HepG2 (cell line): Measurements from ENCODE around the gene TMEM108. TPM values are rescaled to one million over a fixed set of nuclear protein-coding genes. Genes with fewer than 3 reads are reported as not detected.

Experiments
- ATAC-seq: fragments of 200-7000 bp; cut with Tn5 transposase; 3 replicates; pipeline ENCODE4 v1.9.1; 2020; ENCODE audit warnings: mild to moderate bottlenecking, moderate library complexity
- BruUV-seq: library from RNA; stranded (reverse); fragments of 400-500 nt; replicated peaks from 2 replicates; lab custom pipeline; 2021; lab: Mats Ljungman, UMichigan
- CTCF ChIA-PET: fragments of 300-600 bp; formaldehyde crosslinking; extraction: SDS; loops from one replicate; lab custom pipeline; 2021; ENCODE audit warnings: low total read pairs, inconsistent platforms, low intra/inter-chr PET ratio; lab: Yijun Ruan, JAX
- POLR2A ChIA-PET: fragments of 350-600 bp; sonication (Branson Sonifier 250); formaldehyde crosslinking; loops from one replicate; lab custom pipeline; 2020; ENCODE audit warnings: antibody characterized with exemption, inconsistent platforms; lab: Yijun Ruan, JAX
- DNase-seq: peaks from one replicate; pipeline ENCODE4 v3.0.0-alpha.2; 2015; ENCODE audit warnings: low spot score
- FAIRE-seq: peaks from 3 replicates; lab custom pipeline; 2011; peaks lifted over from hg19 to GRCh38; lab: Jason Lieb, UNC
- H2AFZ ChIP-seq: one replicate; pipeline ENCODE4 v1.6.1; 2011; ENCODE audit warnings: low read length, inconsistent platforms
- H3K27ac ChIP-seq: fragments of 300-600 bp; 3 replicates; pipeline ENCODE4 v1.8.0; 2011; ENCODE audit warnings: mixed run types, mild to moderate bottlenecking, mixed read lengths, low read length, inconsistent platforms; ENCODE audit not compliant: insufficient read depth; ENCODE audit errors: extremely low read length
- H3K27me3 ChIP-seq, 2 experiments: fragments of 200-600 bp in 1 of 2; 2 replicates in 1 of 2; 3 replicates in 1 of 2; pipeline versions ENCODE4 v1.6.0 to v1.8.0; 2011; ENCODE audit warnings: low read length in 2 of 2, mild to moderate bottlenecking in 2 of 2, moderate library complexity in 2 of 2, inconsistent platforms in 1 of 2; ENCODE audit not compliant: insufficient read depth in 2 of 2, control insufficient read depth in 1 of 2
- H3K36me3 ChIP-seq, 2 experiments: fragments of 200-600 bp in 1 of 2; replicated peaks in 1 of 2; 2 replicates in 1 of 2; 3 replicates in 1 of 2; pipeline versions ENCODE4 v1.5.1 to v1.8.0; 2011; ENCODE audit warnings: low read length in 2 of 2, inconsistent platforms in 1 of 2; ENCODE audit not compliant: insufficient read depth in 2 of 2, control insufficient read depth in 1 of 2
- H3K4me1 ChIP-seq: 2 replicates; pipeline ENCODE4 v1.5.1; 2012; ENCODE audit warnings: low read length, inconsistent platforms; ENCODE audit not compliant: insufficient read depth
- H3K4me2 ChIP-seq: 2 replicates; pipeline ENCODE4 v1.6.0; 2011; ENCODE audit warnings: low read depth, low read length, inconsistent platforms
- H3K4me3 ChIP-seq, 3 experiments: fragments of 200-600 bp in 1 of 3; sonication (generic), shearing (Covaris generic) in 1 of 3; replicated peaks in 1 of 3; 2 replicates each; pipeline ENCODE4 v1.5.1; 2011 to 2016; ENCODE audit warnings: low read length in 3 of 3, inconsistent platforms in 2 of 3, low read depth in 2 of 3, mild to moderate bottlenecking in 2 of 3, control low read depth in 1 of 3, mixed read lengths in 1 of 3; ENCODE audit not compliant: insufficient read depth in 1 of 3
- H3K79me2 ChIP-seq: one replicate; pipeline ENCODE4 v1.6.1; 2011; ENCODE audit warnings: low read length, inconsistent platforms; ENCODE audit not compliant: insufficient read depth
- H3K9ac ChIP-seq: 2 replicates; pipeline ENCODE4 v1.6.0; 2011; ENCODE audit warnings: mild to moderate bottlenecking, low read depth, low read length, inconsistent platforms; ENCODE audit not compliant: insufficient read depth
- H3K9me3 ChIP-seq: 2 replicates; pipeline ENCODE4 v1.5.1; 2012; ENCODE audit warnings: mild to moderate bottlenecking, low read length
- H4K20me1 ChIP-seq: 2 replicates; pipeline ENCODE4 v1.6.0; 2011; ENCODE audit warnings: inconsistent platforms, mild to moderate bottlenecking, low read length, moderate library complexity; ENCODE audit not compliant: insufficient read depth
- ATF7-NPFF ChIP-seq: sonication (generic); formaldehyde crosslinking; IDR thresholded peaks from 2 replicates; pipeline ENCODE4 v1.8.1; 2023; ENCODE audit warnings: mild to moderate bottlenecking, low read depth, missing genetic modification reagents, moderate library complexity
- EHMT2 ChIP-seq: fragments of 200-600 bp; sonication (generic); IDR thresholded peaks from 2 replicates; pipeline ENCODE4 v1.7.0; 2017; ENCODE audit warnings: antibody characterized with exemption, low read depth, low read length, borderline replicate concordance
- HCFC1 ChIP-seq: fragments of 150-350 bp; IDR thresholded peaks from 2 replicates; pipeline ENCODE4 v1.6.1; 2014; ENCODE audit warnings: low read depth, low read length
- HDAC2 ChIP-seq: sonication (generic); formaldehyde crosslinking; IDR thresholded peaks from 2 replicates; pipeline ENCODE4 v1.4.0; 2020; ENCODE audit warnings: missing genetic modification reagents
- KDM3A ChIP-seq: IDR thresholded peaks from 2 replicates; pipeline ENCODE4 v1.6.1; 2018; ENCODE audit warnings: low read depth, missing compliant biosample characterization
- KLF6 ChIP-seq: IDR thresholded peaks from 2 replicates; pipeline ENCODE4 v1.8.0; 2016; ENCODE audit warnings: missing biosample characterization, missing genetic modification reagents
- MBD4 ChIP-seq: IDR thresholded peaks from 2 replicates; pipeline ENCODE4 v1.6.1; 2012; ENCODE audit warnings: low read length, inconsistent platforms, borderline replicate concordance
- NFIC ChIP-seq: IDR thresholded peaks from 2 replicates; pipeline ENCODE4 v1.6.1; 2012; ENCODE audit warnings: mild to moderate bottlenecking, low read length, inconsistent platforms
- NFKBIZ ChIP-seq: IDR thresholded peaks from 2 replicates; pipeline ENCODE4 v1.6.1; 2018; ENCODE audit warnings: missing genetic modification reagents, missing compliant biosample characterization
- SNAI1 ChIP-seq: sonication (generic); formaldehyde crosslinking; IDR thresholded peaks from 2 replicates; pipeline ENCODE4 v1.5.0; 2020; ENCODE audit warnings: mild to moderate bottlenecking, missing genetic modification reagents, borderline replicate concordance
- ZKSCAN8 ChIP-seq: IDR thresholded peaks from 2 replicates; pipeline ENCODE4 v1.6.1; 2016; ENCODE audit warnings: borderline replicate concordance, missing genetic modification reagents, missing compliant biosample characterization
- ZNF253 ChIP-seq: sonication (generic); formaldehyde crosslinking; IDR thresholded peaks from 2 replicates; pipeline ENCODE4 v1.8.0; 2022; ENCODE audit warnings: mild to moderate bottlenecking, missing genetic modification reagents, borderline replicate concordance
- ZSCAN22 ChIP-seq: sonication (generic); formaldehyde crosslinking; IDR thresholded peaks from 2 replicates; pipeline ENCODE4 v1.4.0; 2020; ENCODE audit warnings: mild to moderate bottlenecking, missing genetic modification reagents
- WGBS: methylation state at CpG from one replicate; pipeline ENCODE4 v1.1.6; 2017; ENCODE audit warnings: low lambda C conversion rate; 5-methylcytosine and 5-hydroxymethylcytosine counted together
- in situ Hi-C: cut with HindIII; loops from 2 replicates; pipeline ENCODE4 v1.10.0; 2017; ENCODE audit warnings: low pct_unique_long_range_greater_than_20kb; ENCODE audit not compliant: extremely low pct_ligation_motif_present
- intact Hi-C: fragments of 100-400 bp; cut with micrococcal nuclease; formaldehyde crosslinking; loops from one replicate; pipeline ENCODE4 v1.10.0; 2022; ENCODE audit not compliant: unreplicated experiment
- polyA plus RNA-seq, 8 experiments: library from polyadenylated mRNA; depleted of rRNA in 3 of 8; stranded (reverse) in 7 of 8; unstranded in 1 of 8; fragments of >200 nt; fragmentation: Illumina TruSeq in 4 of 8; extraction: Trizol in 4 of 8; gene quantifications; 2 replicates each; pipeline versions ENCODE4 v1.2.1 to v1.2.3, GENCODE V29; 2011 to 2016; ENCODE audit warnings: low read depth in 4 of 8, missing spikeins in 1 of 8, mixed read lengths in 1 of 8; ENCODE audit not compliant: insufficient read depth in 1 of 8
- total RNA-seq, 5 experiments: library from RNA; depleted of rRNA; stranded (reverse); fragments of >200 nt; fragmentation: Illumina TruSeq; extraction: Trizol; gene quantifications; 2 replicates each; pipeline ENCODE4 v1.2.3, GENCODE V29; 2016; ENCODE audit warnings: low read depth in 1 of 5

Gene TMEM108
- total and polyA plus RNA-seq, 2 of the 13 experiments (the other 11 are each of a cell fraction or from before 2014, with no cell fraction given) = not detected

DNA sequence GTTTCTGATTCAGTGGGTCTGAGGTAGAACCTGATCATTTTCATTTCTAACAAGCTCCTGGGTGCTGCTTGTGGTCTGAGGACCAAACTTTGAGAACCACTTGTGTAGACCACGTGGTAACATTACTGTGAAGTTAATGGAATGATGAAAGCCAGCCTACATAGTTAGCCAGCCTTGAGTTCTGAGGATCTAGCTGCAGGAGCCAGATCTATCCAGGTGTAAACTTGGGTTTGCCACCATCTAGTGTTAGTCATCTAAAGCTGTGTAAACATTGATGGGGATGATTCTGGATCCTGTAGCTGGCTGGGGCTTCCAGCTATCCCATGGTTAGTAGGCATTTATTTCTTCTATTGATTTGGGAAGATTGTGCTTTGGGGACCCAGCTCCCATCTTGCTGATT lies 170.0 kb downstream of the TMEM108 start:
- POLR2A ChIA-PET = no interaction called here

DNA sequence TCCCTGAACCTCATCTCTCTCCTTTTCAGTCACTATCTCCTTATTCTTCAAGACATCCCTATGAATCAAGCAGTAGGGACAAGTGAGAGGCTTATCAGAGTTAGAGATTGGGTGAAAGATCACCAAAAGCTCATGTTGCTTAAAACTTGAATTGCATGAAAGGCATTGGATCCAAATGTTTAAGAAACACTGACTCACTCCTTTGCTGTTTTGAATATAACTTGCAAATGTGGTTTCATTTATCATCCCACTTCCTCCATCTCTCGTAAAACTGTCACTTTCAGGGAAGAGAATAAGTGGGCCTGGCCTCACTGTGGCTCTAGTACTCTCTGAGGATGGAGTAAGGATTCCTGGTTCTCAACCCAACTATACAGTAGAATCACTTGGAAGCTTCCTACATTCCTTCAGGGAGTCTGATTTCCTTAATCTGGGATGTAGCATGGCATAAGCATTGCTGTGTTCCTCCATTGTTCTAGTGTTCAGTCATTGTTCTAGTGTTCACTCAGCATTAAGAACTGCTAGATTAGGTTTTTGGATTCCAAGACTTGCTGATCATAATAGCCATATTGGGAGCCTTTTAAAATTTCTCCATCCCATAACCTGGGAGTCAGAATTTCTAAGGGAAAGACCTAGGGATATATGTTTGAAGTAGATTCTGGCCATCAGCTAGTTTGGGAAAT lies 171.8 kb downstream of the TMEM108 start:
- POLR2A ChIA-PET = no interaction called here
- WGBS = 0% methylated on average over 1 of the region's 1 CpG
- no peak overlapping the region for H3K4me3 ChIP-seq
- no peak for ATAC-seq
- no peak overlapping the region for H2AFZ ChIP-seq
- DNase-seq = no peak
- H3K4me2 ChIP-seq = no peak overlapping the region
- TF ChIP-seq ZSCAN22 (CRISPR knock-in tag) (no peak), EHMT2 (no peak), ZNF253 (CRISPR knock-in tag) (no peak)
- in situ Hi-C loops = no loop called here
- FAIRE-seq = no peak
- no peaks in the 10 kb centered on the region for H3K36me3 ChIP-seq
- H3K9ac ChIP-seq = no peak overlapping the region
- no peaks in the 10 kb centered on the region; a peak in 1 of 5 replicates for H3K27me3 ChIP-seq
- H3K9me3 ChIP-seq = no peaks in the 10 kb centered on the region
- no TSS peak for BruUV-seq
- CTCF ChIA-PET = no interaction called here
- no peaks in the 10 kb centered on the region for H3K4me1 ChIP-seq
- intact Hi-C loops = no loop called here
- H3K79me2 ChIP-seq = no peaks in the 10 kb centered on the region
- H3K27ac ChIP-seq = no peak overlapping the region
- H4K20me1 ChIP-seq = no peaks in the 10 kb centered on the region

More for the DNA sequence above, 170.0 kb downstream of the TMEM108 start:
- Histone ChIP-seq H3K4me1 (no peaks in the 10 kb centered on the region), H3K27ac (no peak overlapping the region), H3K9me3 (no peaks in the 10 kb centered on the region), H3K27me3 (no peaks in the 10 kb centered on the region; a peak in 1 of 5 replicates), H4K20me1 (no peaks in the 10 kb centered on the region), H3K4me3 (no peak overlapping the region), H3K9ac (no peak overlapping the region), H2AFZ (no peak overlapping the region), H3K79me2 (no peaks in the 10 kb centered on the region), H3K4me2 (no peak overlapping the region), H3K36me3 (no peaks in the 10 kb centered on the region)
- WGBS = no CpG with 5 or more reads among the region's 1 CpG
- BruUV-seq = no TSS peak
- no peak for DNase-seq
- in situ Hi-C loops (no loop called here), intact Hi-C loops (no loop called here)
- no peak for ATAC-seq
- CTCF ChIA-PET = no interaction called here
- no peak for TF ChIP-seq KDM3A (CRISPR knock-in tag)
- no peak for TF ChIP-seq ZKSCAN8
- no peak for TF ChIP-seq HDAC2 (CRISPR knock-in tag)
- no peak for TF ChIP-seq NFIC
- TF ChIP-seq HCFC1 = no peak
- TF ChIP-seq ATF7-NPFF = no peak
- no peak for TF ChIP-seq MBD4
- TF ChIP-seq NFKBIZ (CRISPR knock-in tag) = no peak
- no peak for TF ChIP-seq SNAI1 (CRISPR knock-in tag)
- TF ChIP-seq KLF6 (CRISPR knock-in tag) = no peak
- FAIRE-seq = no peak
